H1 (cell line): ENCODE data around the gene RESP18.

Experiments used
- CEBPB ChIP-seq: IDR thresholded peaks from 2 replicates; pipeline ENCODE4 v1.6.1; 2012; ENCODE audit warnings: low read depth, low read length
- CHD2 ChIP-seq: IDR thresholded peaks from 2 replicates; pipeline ENCODE4 v1.6.1; 2012; ENCODE audit warnings: low read length, improper control_type of control experiment
- EP300 ChIP-seq, 2 experiments: IDR thresholded peaks; 1 replicate in 1 of 2; 2 replicates in 1 of 2; pipeline ENCODE4 v1.6.1; 2011 to 2012; ENCODE audit warnings: low read depth in 2 of 2, low read length in 2 of 2, mild to moderate bottlenecking in 2 of 2, borderline replicate concordance in 1 of 2, inconsistent platforms in 1 of 2, moderate library complexity in 1 of 2
- EZH2 ChIP-seq: fragments of 200-600 bp; sonication (generic); IDR thresholded peaks from 2 replicates; pipeline ENCODE4 v1.7.1; 2012; ENCODE audit warnings: low read depth, mild to moderate bottlenecking, moderate library complexity, low read length, inconsistent platforms; ENCODE audit not compliant: severe bottlenecking
- GABPA ChIP-seq: IDR thresholded peaks from 2 replicates; pipeline ENCODE4 v1.6.1; 2011; ENCODE audit warnings: mild to moderate bottlenecking, low read length, moderate library complexity, borderline replicate concordance; ENCODE audit not compliant: insufficient read depth
- JUN ChIP-seq: IDR thresholded peaks from 2 replicates; pipeline ENCODE4 v1.6.1; 2011; ENCODE audit warnings: low read depth, mild to moderate bottlenecking, improper control_type of control experiment, low read length
- KDM5A ChIP-seq: fragments of 200-600 bp; IDR thresholded peaks from 2 replicates; pipeline ENCODE4 v1.7.1; 2012; ENCODE audit warnings: mild to moderate bottlenecking, low read length, inconsistent platforms, mixed read lengths
- PHF8 ChIP-seq: fragments of 200-600 bp; sonication (generic); conservative IDR thresholded peaks from 2 replicates; pipeline ENCODE4 v1.7.1; 2012; ENCODE audit warnings: low read depth, mild to moderate bottlenecking, inconsistent platforms, low read length, moderate library complexity
- POLR2A ChIP-seq, 2 experiments: IDR thresholded peaks; 1 replicate in 1 of 2; 2 replicates in 1 of 2; pipeline ENCODE4 v1.6.1; 2011; ENCODE audit warnings: low read depth in 2 of 2, low read length in 2 of 2, mild to moderate bottlenecking in 2 of 2; ENCODE audit errors: control extremely low read depth in 1 of 2
- POLR2AphosphoS5 ChIP-seq: IDR thresholded peaks from 2 replicates; pipeline ENCODE4 v1.6.1; 2011; ENCODE audit warnings: low read depth, low read length
- SAP30 ChIP-seq: fragments of 300-600 bp; sonication (generic); IDR thresholded peaks from 2 replicates; pipeline ENCODE4 v1.7.1; 2012; ENCODE audit warnings: low read length, moderate library complexity, mild to moderate bottlenecking, inconsistent platforms; ENCODE audit not compliant: insufficient read depth, insufficient replicate concordance
- SIN3A ChIP-seq, 2 experiments: IDR thresholded peaks in 1 of 2; conservative IDR thresholded peaks in 1 of 2; 2 replicates each; pipeline ENCODE4 v1.6.1; 2011 to 2012; ENCODE audit warnings: low read length in 2 of 2, improper control_type of control experiment in 1 of 2, low read depth in 1 of 2, mild to moderate bottlenecking in 1 of 2
- TBP ChIP-seq: IDR thresholded peaks from 2 replicates; pipeline ENCODE4 v1.6.1; 2011; ENCODE audit warnings: low read depth, low read length, improper control_type of control experiment
- TF ChIP-seq, protein P1 (sequence below), 3 experiments: IDR thresholded peaks; 1 replicate in 2 of 3; 2 replicates in 1 of 3; pipeline versions ENCODE4 v1.5.1 to v1.6.1; 2011; ENCODE audit warnings: low read length in 3 of 3, mild to moderate bottlenecking in 3 of 3, inconsistent platforms in 2 of 3, low read depth in 1 of 3, moderate library complexity in 1 of 3; ENCODE audit not compliant: insufficient read depth in 1 of 3; ENCODE audit errors: control extremely low read depth in 1 of 3

DNA sequence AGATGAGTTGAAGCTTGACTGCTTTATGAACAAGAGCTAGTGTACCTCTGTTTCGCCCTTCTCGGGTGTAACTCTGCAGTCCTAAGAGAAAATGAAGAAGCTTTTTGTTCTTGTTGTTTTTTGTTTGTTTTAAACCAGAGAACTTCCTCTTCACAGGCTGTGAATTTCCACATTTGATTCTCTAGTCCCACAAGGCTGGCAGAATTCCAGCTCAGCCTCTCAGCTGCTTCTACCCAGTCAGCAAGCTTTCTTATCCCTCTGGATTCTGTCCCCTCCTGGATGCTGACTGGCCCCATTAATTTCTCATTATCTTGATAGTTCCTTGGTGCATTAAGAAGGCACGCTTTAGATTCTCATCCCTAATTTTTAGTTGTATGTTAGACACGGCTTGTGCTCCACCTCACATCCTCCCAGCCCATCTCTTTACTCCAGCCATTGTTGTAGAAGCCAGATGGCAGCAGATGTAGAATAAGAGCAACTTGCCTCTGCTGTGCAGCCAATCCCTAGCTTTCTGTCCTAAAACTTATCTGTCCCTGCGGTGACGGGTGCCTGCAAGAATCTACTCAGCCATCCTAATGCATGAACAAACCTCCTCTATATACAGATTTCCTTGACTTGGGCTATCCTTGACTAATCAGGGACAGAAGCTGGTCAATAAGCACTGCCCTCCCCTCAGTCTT is 12.3 kb upstream of the RESP18 start:
- TF ChIP-seq, protein P1, sequence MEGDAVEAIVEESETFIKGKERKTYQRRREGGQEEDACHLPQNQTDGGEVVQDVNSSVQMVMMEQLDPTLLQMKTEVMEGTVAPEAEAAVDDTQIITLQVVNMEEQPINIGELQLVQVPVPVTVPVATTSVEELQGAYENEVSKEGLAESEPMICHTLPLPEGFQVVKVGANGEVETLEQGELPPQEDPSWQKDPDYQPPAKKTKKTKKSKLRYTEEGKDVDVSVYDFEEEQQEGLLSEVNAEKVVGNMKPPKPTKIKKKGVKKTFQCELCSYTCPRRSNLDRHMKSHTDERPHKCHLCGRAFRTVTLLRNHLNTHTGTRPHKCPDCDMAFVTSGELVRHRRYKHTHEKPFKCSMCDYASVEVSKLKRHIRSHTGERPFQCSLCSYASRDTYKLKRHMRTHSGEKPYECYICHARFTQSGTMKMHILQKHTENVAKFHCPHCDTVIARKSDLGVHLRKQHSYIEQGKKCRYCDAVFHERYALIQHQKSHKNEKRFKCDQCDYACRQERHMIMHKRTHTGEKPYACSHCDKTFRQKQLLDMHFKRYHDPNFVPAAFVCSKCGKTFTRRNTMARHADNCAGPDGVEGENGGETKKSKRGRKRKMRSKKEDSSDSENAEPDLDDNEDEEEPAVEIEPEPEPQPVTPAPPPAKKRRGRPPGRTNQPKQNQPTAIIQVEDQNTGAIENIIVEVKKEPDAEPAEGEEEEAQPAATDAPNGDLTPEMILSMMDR (IDR thresholded peaks at IDR 0.05; ENCODE audit: control extremely low read depth in 1 of 3, insufficient read depth in 1 of 3, low read depth in 1 of 3, low read length in 3 of 3) = no peak
- no peak for TF ChIP-seq EZH2
- TF ChIP-seq POLR2A (IDR thresholded peaks at IDR 0.05; ENCODE audit: control extremely low read depth in 1 of 2, low read depth in 2 of 2, low read length in 2 of 2) = no peak
- TF ChIP-seq CEBPB = no peak
- TF ChIP-seq PHF8 = no peak
- TF ChIP-seq POLR2AphosphoS5 = no peak
- no peak for TF ChIP-seq EP300 (IDR thresholded peaks at IDR 0.05; ENCODE audit: borderline replicate concordance in 1 of 2, low read depth in 2 of 2, low read length in 2 of 2)
- TF ChIP-seq KDM5A = no peak
- no peak for TF ChIP-seq CHD2
- no peak for TF ChIP-seq JUN
- no peak for TF ChIP-seq SAP30
- no peak for TF ChIP-seq GABPA
- no peak for TF ChIP-seq TBP
- no peak for TF ChIP-seq SIN3A (conservative IDR thresholded peaks at IDR 0.05 in 1 of 2, IDR thresholded peaks at IDR 0.05 in 1 of 2; ENCODE audit: low read depth in 1 of 2, low read length in 2 of 2)
